Measurements from ENCODE around the gene LRP1B. TPM values are rescaled to one million over a fixed set of nuclear protein-coding genes. Genes with fewer than 3 reads are reported as not detected.

The LRP1B gene
- polyA plus RNA-seq, 2 of the 4 experiments (the other 2 are of a cell fraction), result 0.03 TPM; not detected in 1

DNA sequence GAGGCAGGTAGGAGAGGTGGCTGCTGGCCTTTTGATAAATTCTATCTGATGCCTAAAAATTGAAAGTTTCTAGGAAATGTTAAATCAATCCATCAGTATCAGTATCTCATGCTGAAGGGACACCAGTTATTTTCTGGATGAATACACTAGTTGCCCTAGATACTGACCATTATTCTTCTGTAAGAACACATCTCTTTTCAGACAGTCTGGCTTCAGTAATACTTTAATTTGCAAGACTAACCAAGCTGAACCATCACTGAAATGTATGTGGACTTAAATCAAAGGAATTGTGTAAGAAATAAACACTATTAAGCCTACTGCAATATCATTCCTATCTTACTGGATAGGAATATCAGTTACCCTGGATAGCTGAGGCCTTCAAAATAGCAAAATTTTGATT is 1546.3 kb downstream of the LRP1B start:
- Histone ChIP-seq H3K9me3 (no peaks in the 10 kb centered on the region), H3K4me1 (peaks cover 7% of the 10 kb centered on the region; the same call in 2 of the 3 replicates), H3K4me3 (no peak overlapping the region), H3K4me2 (no peak overlapping the region), H3K27ac (no peak overlapping the region)
- no peak for DNase-seq (ENCODE audit: low read depth in 1 of 2, low spot score in 1 of 2)
- CTCF ChIA-PET, result interaction anchor here (0.6 kb wide), 1 partner anchor 66 kb away, joined by 3 read pairs; no protein-coding TSS in a partner anchor
- TF ChIP-seq HOXB5 (CRISPR knock-in tag; IDR thresholded peaks at IDR 0.05) (no peak), CBX8 (IDR thresholded peaks at IDR 0.05) (no peak), MYC (IDR thresholded peaks at IDR 0.05; ENCODE audit: borderline replicate concordance, low read length) (no peak), CBX2 (IDR thresholded peaks at IDR 0.05; ENCODE audit: borderline replicate concordance, low read depth) (no peak), HEYL (CRISPR knock-in tag; IDR thresholded peaks at IDR 0.05) (no peak), ESRRA (IDR thresholded peaks at IDR 0.05; ENCODE audit: borderline replicate concordance, low read length) (no peak)
- TF ChIP-seq, protein P1, sequence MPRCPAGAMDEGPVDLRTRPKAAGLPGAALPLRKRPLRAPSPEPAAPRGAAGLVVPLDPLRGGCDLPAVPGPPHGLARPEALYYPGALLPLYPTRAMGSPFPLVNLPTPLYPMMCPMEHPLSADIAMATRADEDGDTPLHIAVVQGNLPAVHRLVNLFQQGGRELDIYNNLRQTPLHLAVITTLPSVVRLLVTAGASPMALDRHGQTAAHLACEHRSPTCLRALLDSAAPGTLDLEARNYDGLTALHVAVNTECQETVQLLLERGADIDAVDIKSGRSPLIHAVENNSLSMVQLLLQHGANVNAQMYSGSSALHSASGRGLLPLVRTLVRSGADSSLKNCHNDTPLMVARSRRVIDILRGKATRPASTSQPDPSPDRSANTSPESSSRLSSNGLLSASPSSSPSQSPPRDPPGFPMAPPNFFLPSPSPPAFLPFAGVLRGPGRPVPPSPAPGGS (IDR thresholded peaks at IDR 0.05), result no peak
- no peak for ATAC-seq
- FAIRE-seq, result no peak
- POLR2A ChIA-PET, result no interaction called here

DNA sequence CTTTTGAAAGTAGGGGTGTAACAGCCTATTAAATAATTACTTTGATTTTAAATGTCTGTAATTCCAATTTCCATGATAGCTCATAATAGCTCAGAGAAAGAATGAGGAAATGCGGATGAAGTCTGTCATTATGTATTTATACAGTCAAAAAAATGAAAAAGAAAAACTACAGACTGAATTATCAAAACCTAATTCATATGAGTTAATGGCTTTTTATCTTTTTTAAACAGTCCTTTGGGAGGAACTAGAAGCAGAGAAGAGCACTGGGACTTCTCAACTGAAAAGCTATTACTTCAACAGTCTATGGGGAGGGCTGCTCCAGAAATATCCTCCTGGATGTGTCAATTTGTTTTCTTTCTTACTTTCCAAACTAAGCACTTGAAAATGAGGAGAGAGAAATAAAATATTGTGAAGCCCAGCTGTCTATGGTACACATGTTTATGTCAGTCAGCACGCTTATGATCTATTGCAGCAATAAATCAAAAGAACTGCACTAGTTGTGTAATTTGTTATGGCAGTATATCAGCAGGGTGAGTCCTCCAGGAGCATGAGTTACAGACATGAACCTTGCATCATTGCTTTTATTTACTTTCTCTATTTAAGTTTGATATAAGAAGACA is 1550.2 kb downstream of the LRP1B start:
- H3K9me3 ChIP-seq, result no peaks in the 10 kb centered on the region
- ChIA-PET POLR2A (no interaction called here), CTCF (no interaction called here)
- FAIRE-seq (no peak), DNase-seq (ENCODE audit: low read depth in 1 of 2, low spot score in 1 of 2) (peak in 1 of 2 experiments; percentile 13), ATAC-seq (no peak; a peak in 1 of 6 replicates)
- H3K4me1 ChIP-seq, result peaks cover 7% of the 10 kb centered on the region; the same call in 2 of the 3 replicates
- 61% methylated on average over 2 of the region's 2 CpGs for WGBS (ENCODE audit: missing lambda C conversion rate)
- H3K4me3 ChIP-seq, result no peak overlapping the region
- peak overlapping the region; percentile 16; the same call in 1 of the 3 replicates for H3K4me2 ChIP-seq
- TF ChIP-seq EHMT2 (IDR thresholded peaks at IDR 0.05; ENCODE audit: low read depth) (no peak), CEBPB (IDR thresholded peaks at IDR 0.05) (peak in 1 of 2 experiments; percentile 36; a peak in 2 of 4 replicates)
- no peak overlapping the region for H3K27ac ChIP-seq

DNA sequence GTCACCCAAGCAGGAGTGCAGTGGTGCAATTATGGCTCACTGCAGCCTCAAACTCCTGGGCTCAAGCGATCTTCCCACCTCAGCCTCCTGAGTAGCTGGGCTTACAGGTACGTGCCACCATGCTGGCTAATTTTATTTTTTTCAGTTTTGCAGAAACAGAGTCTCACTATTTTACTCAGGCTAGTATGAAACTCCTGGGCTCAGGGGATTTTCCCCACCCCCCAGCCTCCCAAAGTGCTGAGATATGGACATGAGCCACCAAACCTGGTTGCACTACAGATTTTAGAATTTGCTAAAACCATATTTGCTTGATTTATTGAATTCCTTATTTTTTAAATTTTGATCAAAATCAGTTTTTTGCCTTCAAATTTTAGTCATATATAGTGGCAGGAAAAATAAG is 1553.4 kb downstream of the LRP1B start:
- Histone ChIP-seq H3K4me3 (no peak overlapping the region), H3K4me1 (peaks cover 7% of the 10 kb centered on the region; the same call in 2 of the 3 replicates), H3K27ac (no peak overlapping the region), H3K4me2 (no peak overlapping the region), H3K9me3 (no peaks in the 10 kb centered on the region)
- DNase-seq (ENCODE audit: low read depth in 1 of 2, low spot score in 1 of 2) (no peak), ATAC-seq (no peak), FAIRE-seq (no peak)
- ChIA-PET POLR2A (no interaction called here), CTCF (no interaction called here)
- no peak for TF ChIP-seq GATA3 (IDR thresholded peaks at IDR 0.05; ENCODE audit: borderline replicate concordance)
- 67% methylated on average over 2 of the region's 2 CpGs for WGBS (ENCODE audit: missing lambda C conversion rate)

DNA sequence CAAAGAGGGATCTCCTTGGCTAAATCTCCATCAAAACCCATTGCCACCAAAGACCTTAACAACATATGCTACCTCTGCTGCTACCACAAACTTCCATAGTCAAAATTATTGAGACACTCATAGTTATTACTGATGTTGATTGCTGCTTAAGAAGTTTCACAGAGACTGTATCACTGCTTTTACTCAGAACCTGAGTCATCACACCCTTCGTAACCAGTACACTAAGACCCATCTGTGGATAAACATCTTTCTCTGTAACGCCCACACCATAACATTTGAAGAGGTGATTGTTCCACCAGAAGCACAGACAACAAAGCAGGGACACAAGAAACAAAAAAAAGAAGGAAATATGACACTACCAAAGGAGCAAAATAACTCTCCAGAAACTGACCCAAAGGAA is 1563.1 kb downstream of the LRP1B start:
- no peak overlapping the region for H3K4me3 ChIP-seq
- WGBS (ENCODE audit: missing lambda C conversion rate), result 74% methylated on average over 2 of the region's 2 CpGs
- ChIA-PET POLR2A (no interaction called here), CTCF (no interaction called here)
- ATAC-seq (no peak), DNase-seq (ENCODE audit: low read depth in 1 of 2, low spot score in 1 of 2) (no peak), FAIRE-seq (no peak)
- no peak for TF ChIP-seq CHD2 (IDR thresholded peaks at IDR 0.05; ENCODE audit: low read length, partially characterized antibody)
- TF ChIP-seq PHF8 (IDR thresholded peaks at IDR 0.05; ENCODE audit: borderline replicate concordance, low read depth), result no peak
- no peak for TF ChIP-seq POLR2AphosphoS2 (conservative IDR thresholded peaks at IDR 0.05; ENCODE audit: low read length)
- TF ChIP-seq, protein P2, sequence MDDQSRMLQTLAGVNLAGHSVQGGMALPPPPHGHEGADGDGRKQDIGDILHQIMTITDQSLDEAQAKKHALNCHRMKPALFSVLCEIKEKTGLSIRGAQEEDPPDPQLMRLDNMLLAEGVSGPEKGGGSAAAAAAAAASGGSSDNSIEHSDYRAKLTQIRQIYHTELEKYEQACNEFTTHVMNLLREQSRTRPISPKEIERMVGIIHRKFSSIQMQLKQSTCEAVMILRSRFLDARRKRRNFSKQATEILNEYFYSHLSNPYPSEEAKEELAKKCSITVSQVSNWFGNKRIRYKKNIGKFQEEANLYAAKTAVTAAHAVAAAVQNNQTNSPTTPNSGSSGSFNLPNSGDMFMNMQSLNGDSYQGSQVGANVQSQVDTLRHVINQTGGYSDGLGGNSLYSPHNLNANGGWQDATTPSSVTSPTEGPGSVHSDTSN (IDR thresholded peaks at IDR 0.05), result no peak
- H3K27ac ChIP-seq, result no peak overlapping the region
- H3K4me2 ChIP-seq, result no peak overlapping the region
- H3K9me3 ChIP-seq, result no peaks in the 10 kb centered on the region
- H3K4me1 ChIP-seq, result no peaks in the 10 kb centered on the region

DNA sequence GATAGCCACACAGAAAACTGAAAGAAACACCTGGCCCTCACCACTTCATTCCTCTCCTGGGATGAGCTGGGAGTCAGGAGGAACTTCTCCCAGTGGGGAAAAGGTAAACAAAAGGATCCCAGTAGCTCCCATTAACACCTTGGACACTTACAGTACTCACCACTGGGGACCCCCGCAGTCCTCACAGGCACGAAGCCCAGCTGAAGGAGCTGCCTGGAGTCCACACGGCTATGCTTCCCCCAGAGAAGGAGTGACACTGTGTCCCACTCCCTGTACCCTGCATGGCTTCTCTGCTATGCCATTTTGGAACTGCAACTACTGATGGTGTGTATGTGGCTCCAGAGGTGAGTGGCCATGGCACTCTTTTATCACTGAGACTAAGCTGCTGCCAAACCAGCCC is 1565.1 kb downstream of the LRP1B start:
- ChIA-PET POLR2A (no interaction called here), CTCF (interaction anchor here (0.8 to 1.4 kb wide), 2 partner anchors 9 to 21 kb away, joined by 5 read pairs; no protein-coding TSS in a partner anchor)
- Histone ChIP-seq H3K27ac (no peak overlapping the region), H3K9me3 (no peaks in the 10 kb centered on the region), H3K4me1 (no peaks in the 10 kb centered on the region), H3K4me3 (no peak overlapping the region), H3K4me2 (no peak overlapping the region)
- 43% methylated on average over 3 of the region's 3 CpGs for WGBS (ENCODE audit: missing lambda C conversion rate)
- ATAC-seq (peak; percentile 34 to 47; a peak in 4 of 6 replicates), FAIRE-seq (no peak), DNase-seq (ENCODE audit: low read depth in 1 of 2, low spot score in 1 of 2) (no peak)
- TF ChIP-seq FOSL2 (IDR thresholded peaks at IDR 0.05) (no peak), FOSL2 (CRISPR knock-in tag; IDR thresholded peaks at IDR 0.05) (no peak), EHMT2 (IDR thresholded peaks at IDR 0.05; ENCODE audit: low read depth) (no peak), POLR2AphosphoS2 (conservative IDR thresholded peaks at IDR 0.05; ENCODE audit: low read length) (no peak), ZFP36 (IDR thresholded peaks at IDR 0.05; ENCODE audit: borderline replicate concordance, partially characterized antibody) (no peak), HOXB5 (CRISPR knock-in tag; IDR thresholded peaks at IDR 0.05) (no peak), SREBF2 (IDR thresholded peaks at IDR 0.05) (no peak), MAZ (IDR thresholded peaks at IDR 0.05; ENCODE audit: borderline replicate concordance, low read depth, low read length) (no peak), ZC3H11A (IDR thresholded peaks at IDR 0.05) (no peak), NFE2L2 (conservative IDR thresholded peaks at IDR 0.05; ENCODE audit: low read length) (no peak)
- TF ChIP-seq, protein P3, sequence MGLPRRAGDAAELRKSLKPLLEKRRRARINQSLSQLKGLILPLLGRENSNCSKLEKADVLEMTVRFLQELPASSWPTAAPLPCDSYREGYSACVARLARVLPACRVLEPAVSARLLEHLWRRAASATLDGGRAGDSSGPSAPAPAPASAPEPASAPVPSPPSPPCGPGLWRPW (IDR thresholded peaks at IDR 0.05), result no peak
- TF ChIP-seq, protein P4, sequence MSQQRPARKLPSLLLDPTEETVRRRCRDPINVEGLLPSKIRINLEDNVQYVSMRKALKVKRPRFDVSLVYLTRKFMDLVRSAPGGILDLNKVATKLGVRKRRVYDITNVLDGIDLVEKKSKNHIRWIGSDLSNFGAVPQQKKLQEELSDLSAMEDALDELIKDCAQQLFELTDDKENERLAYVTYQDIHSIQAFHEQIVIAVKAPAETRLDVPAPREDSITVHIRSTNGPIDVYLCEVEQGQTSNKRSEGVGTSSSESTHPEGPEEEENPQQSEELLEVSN (IDR thresholded peaks at IDR 0.05; ENCODE audit: borderline replicate concordance, low read depth), result no peak
- TF ChIP-seq, protein P1 (IDR thresholded peaks at IDR 0.05), result no peak

Measured in A549 (cell line).